Neural cell (in vitro differentiated cells): ENCODE results near the gene GRK4.
"Not testable (repeated sequence)": the region's sequence is repeated elsewhere in the genome, so short reads cannot be mapped to it uniquely, and the experiment has no call there.

Source experiments
- EP300 ChIP-seq: fragments of 450-650 bp; conservative IDR thresholded peaks from 2 replicates; pipeline ENCODE4 v1.6.1; 2014; ENCODE audit warnings: antibody characterized with exemption, mild to moderate bottlenecking, moderate library complexity; ENCODE audit not compliant: poor library complexity, severe bottlenecking
- EZH2 ChIP-seq: fragments of 200-600, 300-800 bp; shearing (Covaris generic), sonication (generic); IDR thresholded peaks from 2 replicates; pipeline ENCODE4 v1.6.1; 2014; ENCODE audit warnings: antibody characterized with exemption, low read length, borderline replicate concordance, mild to moderate bottlenecking; ENCODE audit not compliant: insufficient read depth, poor library complexity, severe bottlenecking
- MXI1 ChIP-seq: fragments of 450-650 bp; conservative IDR thresholded peaks from 2 replicates; pipeline ENCODE4 v1.6.1; 2014; ENCODE audit warnings: antibody characterized with exemption, mild to moderate bottlenecking; ENCODE audit not compliant: poor library complexity, severe bottlenecking
- POLR2AphosphoS5 ChIP-seq: IDR thresholded peaks from 2 replicates; pipeline ENCODE4 v1.6.1; 2012
- RAD21 ChIP-seq: fragments of 450-650 bp; conservative IDR thresholded peaks from 2 replicates; pipeline ENCODE4 v1.6.1; 2014; ENCODE audit warnings: antibody characterized with exemption, mild to moderate bottlenecking, moderate library complexity
- SMC3 ChIP-seq: fragments of 450-650 bp; conservative IDR thresholded peaks from 2 replicates; pipeline ENCODE4 v1.6.1; 2014; ENCODE audit warnings: antibody characterized with exemption, mild to moderate bottlenecking, moderate library complexity; ENCODE audit not compliant: poor library complexity
- TAF1 ChIP-seq: IDR thresholded peaks from 2 replicates; pipeline ENCODE4 v1.6.1; 2012; ENCODE audit warnings: low read depth
- TF ChIP-seq, protein P1 (sequence below): IDR thresholded peaks from 2 replicates; pipeline ENCODE4 v1.6.1; 2012; ENCODE audit warnings: borderline replicate concordance
- TF ChIP-seq, protein P2 (sequence below): fragments of 450-650 bp; IDR thresholded peaks from 2 replicates; pipeline ENCODE4 v1.5.1; 2014; ENCODE audit warnings: antibody characterized with exemption, mild to moderate bottlenecking, moderate library complexity; ENCODE audit not compliant: poor library complexity, severe bottlenecking

DNA sequence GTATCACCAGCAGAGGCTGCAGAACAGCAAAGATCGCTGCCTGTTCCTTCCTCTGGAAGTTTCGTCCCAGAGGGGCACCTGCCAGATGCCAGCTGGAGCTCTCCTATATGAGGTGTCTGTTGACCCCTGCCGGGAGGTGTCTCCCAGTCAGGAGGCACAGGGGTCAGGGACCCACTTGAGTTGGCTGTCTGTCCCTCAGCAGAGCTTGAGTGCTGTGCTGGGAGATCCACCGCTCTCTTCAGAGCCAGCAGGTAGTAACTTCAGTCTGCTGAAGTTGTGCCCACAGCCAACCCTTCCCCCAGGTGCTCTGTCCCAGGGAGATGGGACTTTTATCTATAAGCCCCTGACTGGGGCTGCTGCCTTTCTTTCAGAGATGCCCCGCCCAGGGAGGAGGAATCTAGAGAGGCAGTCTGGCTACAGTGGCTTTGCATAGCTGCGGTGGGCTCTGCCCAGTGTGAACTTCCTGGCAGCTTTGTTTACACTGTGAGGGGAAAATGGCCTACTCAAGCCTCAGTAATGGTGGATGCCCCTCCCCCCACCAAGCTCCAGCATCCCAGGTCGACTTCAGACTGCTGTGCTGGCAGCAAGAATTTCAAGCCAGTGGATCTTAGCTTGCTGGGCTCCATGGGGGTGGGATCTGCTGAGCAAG is 40.8 kb upstream of the GRK4 start:
- TF ChIP-seq POLR2AphosphoS5, EZH2, EP300, TAF1, RAD21, MXI1, SMC3: not testable (repeated sequence)
- TF ChIP-seq, protein P1, sequence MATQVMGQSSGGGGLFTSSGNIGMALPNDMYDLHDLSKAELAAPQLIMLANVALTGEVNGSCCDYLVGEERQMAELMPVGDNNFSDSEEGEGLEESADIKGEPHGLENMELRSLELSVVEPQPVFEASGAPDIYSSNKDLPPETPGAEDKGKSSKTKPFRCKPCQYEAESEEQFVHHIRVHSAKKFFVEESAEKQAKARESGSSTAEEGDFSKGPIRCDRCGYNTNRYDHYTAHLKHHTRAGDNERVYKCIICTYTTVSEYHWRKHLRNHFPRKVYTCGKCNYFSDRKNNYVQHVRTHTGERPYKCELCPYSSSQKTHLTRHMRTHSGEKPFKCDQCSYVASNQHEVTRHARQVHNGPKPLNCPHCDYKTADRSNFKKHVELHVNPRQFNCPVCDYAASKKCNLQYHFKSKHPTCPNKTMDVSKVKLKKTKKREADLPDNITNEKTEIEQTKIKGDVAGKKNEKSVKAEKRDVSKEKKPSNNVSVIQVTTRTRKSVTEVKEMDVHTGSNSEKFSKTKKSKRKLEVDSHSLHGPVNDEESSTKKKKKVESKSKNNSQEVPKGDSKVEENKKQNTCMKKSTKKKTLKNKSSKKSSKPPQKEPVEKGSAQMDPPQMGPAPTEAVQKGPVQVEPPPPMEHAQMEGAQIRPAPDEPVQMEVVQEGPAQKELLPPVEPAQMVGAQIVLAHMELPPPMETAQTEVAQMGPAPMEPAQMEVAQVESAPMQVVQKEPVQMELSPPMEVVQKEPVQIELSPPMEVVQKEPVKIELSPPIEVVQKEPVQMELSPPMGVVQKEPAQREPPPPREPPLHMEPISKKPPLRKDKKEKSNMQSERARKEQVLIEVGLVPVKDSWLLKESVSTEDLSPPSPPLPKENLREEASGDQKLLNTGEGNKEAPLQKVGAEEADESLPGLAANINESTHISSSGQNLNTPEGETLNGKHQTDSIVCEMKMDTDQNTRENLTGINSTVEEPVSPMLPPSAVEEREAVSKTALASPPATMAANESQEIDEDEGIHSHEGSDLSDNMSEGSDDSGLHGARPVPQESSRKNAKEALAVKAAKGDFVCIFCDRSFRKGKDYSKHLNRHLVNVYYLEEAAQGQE = not testable (repeated sequence)
- TF ChIP-seq, protein P2, sequence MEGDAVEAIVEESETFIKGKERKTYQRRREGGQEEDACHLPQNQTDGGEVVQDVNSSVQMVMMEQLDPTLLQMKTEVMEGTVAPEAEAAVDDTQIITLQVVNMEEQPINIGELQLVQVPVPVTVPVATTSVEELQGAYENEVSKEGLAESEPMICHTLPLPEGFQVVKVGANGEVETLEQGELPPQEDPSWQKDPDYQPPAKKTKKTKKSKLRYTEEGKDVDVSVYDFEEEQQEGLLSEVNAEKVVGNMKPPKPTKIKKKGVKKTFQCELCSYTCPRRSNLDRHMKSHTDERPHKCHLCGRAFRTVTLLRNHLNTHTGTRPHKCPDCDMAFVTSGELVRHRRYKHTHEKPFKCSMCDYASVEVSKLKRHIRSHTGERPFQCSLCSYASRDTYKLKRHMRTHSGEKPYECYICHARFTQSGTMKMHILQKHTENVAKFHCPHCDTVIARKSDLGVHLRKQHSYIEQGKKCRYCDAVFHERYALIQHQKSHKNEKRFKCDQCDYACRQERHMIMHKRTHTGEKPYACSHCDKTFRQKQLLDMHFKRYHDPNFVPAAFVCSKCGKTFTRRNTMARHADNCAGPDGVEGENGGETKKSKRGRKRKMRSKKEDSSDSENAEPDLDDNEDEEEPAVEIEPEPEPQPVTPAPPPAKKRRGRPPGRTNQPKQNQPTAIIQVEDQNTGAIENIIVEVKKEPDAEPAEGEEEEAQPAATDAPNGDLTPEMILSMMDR = not testable (repeated sequence)
